ENCODE measurements around the gene RPEL1. TPM values are rescaled to one million over a fixed set of nuclear protein-coding genes. Genes with fewer than 3 reads are reported as not detected.

The RPEL1 gene
- total and polyA plus RNA-seq, 2 of the 8 experiments (the other 6 are each of a cell fraction or from before 2014, with no cell fraction given), result 0.12 TPM; not detected in 1

GRCh38 chr10:103202319-103202718 is 43.4 kb upstream of the RPEL1 start (continued):
- no peak for TF ChIP-seq MAFK (IDR thresholded peaks at IDR 0.05; ENCODE audit: low read depth, low read length)
- TF ChIP-seq SP1 (IDR thresholded peaks at IDR 0.05; ENCODE audit: low read depth, low read length), result no peak
- TF ChIP-seq BACH1 (IDR thresholded peaks at IDR 0.05; ENCODE audit: low read length), result no peak
- TF ChIP-seq HDAC2 (IDR thresholded peaks at IDR 0.05; ENCODE audit: borderline replicate concordance in 1 of 2, low read depth in 2 of 2, low read length in 2 of 2), result no peak
- no peak for TF ChIP-seq TCF12 (IDR thresholded peaks at IDR 0.05; ENCODE audit: low read depth, low read length)
- no peak for TF ChIP-seq PHF8 (conservative IDR thresholded peaks at IDR 0.05; ENCODE audit: low read depth, low read length)
